NOMO-1 treated with dmso at 0.1 percent for 144 hours (cell line): ENCODE measurements around the gene IQSEC1.

Experiments
- DNase-seq: peaks from one replicate; lab custom pipeline; 2025; ENCODE audit not compliant: unreplicated experiment; lab: John Stamatoyannopoulos, UW

The IQSEC1 gene

DNA sequence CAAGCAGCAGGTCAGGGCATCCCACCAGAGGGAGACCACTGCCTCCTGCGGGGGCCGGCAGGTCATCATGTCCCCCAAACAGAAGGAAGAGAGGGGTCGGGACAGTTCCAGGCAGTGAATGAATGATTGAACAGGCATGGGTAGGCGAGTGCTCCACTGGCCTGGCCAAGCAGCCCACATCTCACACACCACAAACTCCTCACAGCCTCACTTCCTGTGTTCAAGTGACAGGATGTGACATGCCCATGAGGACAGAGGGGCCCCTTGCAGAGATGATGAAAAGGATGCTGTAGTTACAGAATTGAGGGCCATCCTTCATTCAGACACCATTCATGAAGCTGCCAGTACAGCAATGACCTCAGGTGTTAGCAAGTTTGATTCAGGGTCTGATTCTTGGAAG, 3.7 kb downstream of the IQSEC1 start:
- peak; percentile 71 for DNase-seq

DNA sequence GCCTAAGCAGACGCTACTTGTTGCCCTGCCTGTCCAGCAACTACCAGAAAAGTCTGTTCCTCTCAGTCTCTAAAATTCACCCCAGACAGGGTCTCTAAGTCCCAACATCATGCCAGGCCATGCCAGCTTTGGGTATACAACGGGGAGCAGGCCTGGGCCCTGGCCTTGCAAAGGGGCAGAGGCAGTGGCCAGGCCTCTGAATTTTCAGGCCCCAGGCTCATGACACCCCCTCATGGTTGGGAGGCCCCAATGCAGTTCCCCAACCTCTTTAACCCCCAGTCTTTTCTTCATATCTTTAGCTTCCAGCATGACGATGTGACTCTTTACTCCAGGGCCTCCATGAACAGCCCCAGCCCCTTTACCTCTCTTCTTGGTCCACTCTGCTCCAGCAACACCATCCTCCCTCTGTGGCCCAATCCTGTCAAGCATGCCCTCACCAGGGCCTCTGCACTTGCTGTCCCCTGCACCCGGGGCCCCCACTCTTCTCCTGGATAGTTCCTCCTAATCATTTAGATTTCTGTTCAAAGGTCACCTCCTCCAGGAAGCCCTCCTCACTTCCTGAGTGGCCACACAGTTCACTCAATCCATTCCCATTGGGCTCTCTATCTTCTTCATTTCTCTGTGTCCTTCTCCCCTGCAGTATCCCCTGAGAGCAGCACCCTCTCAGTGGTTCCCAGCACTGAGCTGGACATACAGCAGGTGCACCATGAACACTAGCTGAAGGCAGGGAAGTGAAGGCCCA, 4.8 kb downstream of the IQSEC1 start:
- no peak for DNase-seq

DNA sequence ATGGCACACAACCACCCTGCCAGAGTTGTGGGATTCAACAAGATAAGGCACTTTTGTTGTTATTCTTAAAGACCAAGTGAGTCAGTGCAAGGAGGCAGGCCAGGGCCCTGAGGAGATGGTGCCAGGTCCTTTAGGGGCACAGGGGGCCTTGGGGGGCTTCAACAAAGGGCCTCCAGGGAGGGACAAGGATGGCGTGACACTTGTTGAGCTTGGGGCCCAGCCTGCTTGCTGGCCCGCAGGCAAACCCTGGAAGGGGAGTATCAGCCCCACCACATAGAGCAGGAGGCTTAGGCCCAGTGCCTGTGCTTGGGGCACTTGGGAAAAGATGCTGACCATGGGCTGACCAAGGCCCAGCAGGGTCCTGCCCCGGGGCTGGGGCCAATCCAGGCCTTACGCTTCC, 5.5 kb downstream of the IQSEC1 start:
- no peak for DNase-seq

DNA sequence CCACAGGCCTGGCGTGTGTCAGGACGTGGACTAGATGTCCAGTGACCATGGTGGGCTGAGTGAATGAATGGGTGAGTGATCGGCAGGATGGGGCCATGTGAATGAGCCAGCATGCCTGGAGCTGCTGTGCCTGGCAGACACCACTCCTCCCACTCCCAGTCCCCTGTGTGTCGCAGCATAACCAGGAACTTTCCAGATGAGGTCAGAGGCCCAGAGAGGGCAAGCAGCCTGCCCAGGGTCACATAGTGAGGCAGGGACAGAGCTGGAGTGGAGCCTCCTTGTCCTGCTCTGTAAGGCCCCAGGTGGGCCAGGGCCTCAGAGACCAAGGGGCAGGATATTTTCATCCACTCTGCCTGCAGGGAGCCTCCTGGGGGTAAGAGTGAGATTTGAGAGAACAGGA, 6.4 kb downstream of the IQSEC1 start:
- no peak for DNase-seq

DNA sequence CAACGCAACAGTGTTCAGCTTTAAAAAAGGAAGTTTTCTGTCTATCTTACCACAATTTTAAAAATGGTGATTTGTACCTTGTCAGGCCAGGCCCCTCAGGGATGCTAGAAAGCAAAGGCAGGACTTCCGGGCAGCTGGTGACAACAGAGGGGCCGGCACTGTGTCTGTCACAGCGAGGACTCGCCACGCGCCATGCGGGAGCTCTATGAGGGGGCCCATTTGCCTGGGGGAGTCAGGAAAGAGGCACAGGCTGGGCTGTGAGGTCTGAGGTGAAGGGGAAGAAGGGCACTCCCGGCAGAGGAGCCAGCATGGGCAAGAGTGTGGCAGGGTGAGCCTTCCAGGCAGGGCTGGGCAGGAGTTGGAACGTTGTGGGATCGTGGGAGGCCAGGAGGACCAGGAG, 7.0 kb downstream of the IQSEC1 start:
- no peak for DNase-seq

DNA sequence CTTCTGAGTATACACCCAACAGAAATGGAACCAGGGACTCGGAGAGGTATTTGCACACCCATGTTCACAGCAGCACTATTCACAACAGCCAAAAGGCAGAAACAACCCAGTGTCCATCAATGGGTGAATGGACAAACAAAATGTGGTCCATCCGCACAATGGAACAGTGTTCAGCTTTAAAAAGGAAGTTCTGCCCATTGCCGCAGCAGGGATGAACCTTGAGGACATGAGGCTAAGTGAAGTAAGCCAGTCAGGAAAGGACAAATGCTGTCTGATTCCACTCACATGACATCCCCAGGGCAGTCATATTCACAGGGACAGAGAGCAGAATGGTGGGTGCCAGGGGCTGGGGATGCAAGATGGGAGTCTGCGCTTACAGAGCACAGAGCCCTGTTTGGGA, 7.5 kb downstream of the IQSEC1 start:
- DNase-seq: no peak

DNA sequence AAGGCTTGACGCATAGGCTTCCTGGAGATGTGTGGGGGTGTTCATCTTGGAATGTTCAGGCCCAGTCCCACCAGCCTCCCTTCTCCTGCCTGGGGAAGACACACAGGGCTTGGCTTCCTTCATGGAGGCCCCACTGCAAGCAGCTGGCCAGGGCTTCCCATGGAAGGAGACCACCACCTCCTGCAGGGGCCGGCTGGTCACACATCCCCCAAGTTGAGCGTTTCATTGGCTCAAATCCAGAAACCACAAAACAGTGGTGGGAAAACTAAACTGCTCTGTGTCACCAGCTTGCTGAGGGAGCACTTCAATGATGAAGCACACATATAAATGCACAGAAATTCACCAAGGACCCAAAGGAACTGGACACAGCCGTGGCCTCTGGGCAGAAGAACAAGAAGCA, 8.3 kb downstream of the IQSEC1 start:
- DNase-seq: no peak

DNA sequence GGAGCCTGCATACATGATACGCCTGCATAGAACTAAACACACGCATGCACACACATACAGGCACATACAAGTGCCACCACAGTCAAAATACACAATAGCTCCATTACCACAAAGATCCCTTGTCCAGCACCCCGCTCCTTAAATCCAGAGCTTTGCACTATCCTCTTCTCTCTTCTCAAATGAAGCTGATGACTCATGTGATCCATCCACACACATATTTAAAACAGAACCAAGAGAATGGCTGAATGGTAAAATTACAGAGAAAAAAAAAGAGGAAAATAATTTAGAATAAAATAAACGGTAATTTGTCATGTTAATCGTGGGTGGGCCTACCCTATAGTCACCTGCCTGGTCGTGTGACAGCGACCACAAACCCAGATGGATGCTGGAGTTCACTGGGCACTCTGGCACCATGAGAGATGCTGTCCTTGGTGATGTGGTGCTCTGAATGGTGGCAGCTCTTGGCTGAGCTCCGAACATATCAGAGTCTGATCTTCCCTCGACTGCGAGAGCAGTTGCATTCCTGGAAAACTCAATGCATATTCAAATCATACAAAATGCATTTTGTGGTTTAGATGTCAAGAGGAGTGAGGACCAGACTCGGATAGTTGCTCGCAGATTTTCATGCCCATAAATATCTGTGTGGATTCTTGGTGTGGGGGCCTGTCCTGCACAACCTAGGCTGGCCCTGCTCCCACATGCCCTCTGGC, 8.9 kb downstream of the IQSEC1 start:
- DNase-seq: no peak

DNA sequence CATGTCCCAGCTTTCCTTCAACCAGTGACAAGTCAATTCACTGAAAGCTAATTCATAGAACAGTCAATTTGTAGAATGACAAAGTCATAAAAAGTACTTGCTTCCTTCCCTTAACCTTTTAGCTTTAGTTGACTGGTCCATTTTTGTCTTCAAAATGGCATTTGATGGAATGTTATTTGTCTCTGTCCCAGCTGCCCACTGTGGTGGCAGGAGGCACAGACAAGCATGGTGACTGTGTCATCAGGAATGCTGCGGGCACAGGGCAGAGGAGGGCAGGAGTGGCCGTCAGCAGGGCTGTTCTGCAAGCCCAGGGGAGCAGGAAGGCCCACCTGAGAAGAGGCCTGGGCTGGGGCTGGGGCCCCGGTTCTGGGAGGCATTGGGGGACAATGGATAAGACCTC, 10.0 kb downstream of the IQSEC1 start:
- DNase-seq: no peak

DNA sequence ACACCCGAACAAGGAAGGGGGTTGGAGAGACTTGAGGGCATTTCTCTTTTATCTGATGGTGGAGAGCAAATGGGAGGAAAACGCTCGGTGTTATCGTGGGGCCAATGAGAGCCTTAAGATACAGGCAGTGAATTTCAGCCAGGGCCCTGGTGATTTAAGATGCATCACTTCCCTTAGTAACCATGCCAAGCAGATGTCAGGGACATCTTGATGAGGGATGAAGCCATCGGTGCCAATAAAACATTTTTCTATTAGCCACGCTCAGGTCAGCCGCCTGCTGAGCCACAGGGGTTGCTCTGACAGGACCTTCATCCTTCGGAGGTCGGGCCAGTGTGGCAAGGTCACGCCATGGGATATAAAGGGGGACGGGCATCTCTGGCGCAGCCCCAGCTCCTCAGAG, 10.6 kb downstream of the IQSEC1 start:
- no peak for DNase-seq

DNA sequence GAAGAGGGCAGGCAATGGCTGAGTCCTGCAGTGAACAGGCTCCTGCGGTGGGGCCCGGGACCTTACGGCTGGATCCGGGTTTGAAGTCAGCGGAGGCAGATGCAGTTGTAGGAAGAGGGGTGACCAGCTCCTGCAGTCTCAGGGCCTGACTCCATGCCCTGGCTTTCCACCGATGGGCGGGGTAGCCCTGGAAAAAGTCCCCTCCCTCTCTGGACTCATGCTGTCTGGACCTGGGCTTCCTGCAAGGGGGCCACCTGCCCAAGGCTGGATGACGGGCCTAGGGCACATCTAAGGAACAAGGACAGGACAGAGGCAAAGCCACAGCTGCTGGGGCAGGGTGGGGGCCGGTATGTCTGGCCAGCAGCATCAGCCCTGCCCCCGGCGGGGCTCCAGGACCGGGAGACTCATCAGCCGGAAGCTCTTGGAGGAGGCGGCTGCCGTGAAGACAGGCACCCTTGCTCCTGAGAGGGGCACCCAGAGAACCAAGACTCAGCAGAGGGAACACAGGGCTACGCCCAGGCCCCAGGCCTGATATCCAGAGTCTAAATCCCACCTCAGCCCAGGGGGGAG, 12.8 kb downstream of the IQSEC1 start:
- DNase-seq: no peak

DNA sequence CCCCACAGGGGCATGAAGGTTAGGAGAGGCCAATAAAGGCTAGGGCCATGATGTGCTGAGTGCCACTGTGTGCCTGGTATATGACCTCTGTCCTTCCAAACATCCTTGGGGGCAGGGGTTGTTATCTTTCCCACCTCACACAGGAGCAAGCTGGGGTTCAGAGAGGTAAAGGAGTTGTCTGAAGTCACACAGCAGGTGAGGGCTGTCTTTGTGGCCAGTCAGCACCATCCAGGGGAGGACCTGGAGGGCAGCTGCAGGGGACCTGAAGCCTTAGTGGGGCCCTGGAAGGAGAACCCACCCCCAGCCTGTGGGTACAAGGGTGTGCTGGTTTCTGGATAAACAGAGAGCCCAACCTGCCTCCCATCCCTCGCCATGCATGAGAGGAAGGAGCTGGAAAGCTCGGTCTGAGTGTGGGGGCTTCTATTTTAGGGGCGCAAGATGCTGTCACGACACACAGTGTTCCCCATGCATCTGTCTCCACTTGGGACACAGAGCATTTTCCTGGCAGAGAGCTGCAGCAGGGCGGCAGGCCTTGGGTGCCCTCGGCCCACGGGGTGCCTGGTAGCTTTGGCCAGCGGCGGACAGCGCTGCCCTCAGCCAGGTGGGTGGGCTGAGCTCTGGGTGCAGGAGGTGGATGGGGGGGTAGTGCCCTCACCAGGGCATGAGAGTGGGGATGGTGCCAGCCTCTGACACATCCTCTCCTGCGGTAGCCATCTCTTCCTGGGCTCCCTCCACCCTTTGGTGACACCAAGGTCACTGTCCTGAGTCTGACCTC, 14.7 kb downstream of the IQSEC1 start:
- no peak for DNase-seq

DNA sequence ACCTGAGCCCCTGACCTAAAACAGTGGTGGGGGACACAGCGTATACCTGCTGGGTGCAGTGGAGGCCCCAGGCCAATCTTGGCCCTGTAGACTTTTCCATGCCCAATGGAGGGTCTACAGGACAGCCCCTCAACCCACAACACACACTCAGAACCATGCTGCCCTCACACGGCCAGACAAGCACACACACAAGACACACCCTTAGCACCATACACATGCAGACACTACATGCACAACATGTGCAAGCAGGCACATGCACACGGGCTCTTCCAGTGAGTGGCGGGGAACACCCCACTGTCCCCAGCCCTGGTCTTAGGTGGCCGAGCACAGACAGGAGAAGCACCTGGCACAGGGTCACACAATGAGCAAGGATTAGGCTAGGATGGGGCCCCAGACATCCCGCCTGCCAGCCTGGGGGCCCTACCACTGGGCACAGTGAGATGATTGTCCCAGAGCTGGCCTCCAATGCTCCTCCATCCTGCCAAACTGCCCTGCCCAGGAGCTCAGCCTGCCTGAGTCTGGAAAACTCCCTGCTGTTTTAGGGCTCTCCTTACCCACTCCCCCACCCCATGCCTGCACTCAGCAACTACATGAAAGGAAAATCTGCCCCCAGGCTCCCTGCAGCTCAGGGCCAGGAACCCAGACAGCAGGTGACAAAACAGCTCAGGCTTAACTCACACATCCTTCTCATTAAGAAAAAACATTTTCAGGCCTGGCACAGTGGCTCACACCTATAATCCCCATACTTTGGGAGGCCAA, 15.8 kb downstream of the IQSEC1 start:
- no peak for DNase-seq

DNA sequence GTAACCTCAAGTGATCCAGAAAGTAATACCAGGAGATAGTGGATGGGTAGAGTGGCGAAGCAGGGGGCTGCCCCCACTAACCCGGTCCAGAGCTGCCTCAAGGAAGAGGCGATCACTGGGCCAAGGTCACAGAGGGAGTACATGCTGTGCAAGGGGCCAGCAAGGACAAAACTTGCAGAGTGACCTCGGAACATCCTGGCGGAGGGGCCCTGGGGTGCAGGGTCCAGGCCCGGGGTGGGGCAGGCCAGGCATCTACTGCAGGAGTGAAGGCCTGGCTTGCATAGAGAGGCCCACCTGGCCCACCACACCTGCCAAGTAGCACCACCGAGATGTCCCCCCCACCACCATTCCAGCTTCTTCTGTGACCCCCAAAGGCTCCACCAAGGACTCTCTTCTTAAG, 17.6 kb downstream of the IQSEC1 start:
- no peak for DNase-seq

DNA sequence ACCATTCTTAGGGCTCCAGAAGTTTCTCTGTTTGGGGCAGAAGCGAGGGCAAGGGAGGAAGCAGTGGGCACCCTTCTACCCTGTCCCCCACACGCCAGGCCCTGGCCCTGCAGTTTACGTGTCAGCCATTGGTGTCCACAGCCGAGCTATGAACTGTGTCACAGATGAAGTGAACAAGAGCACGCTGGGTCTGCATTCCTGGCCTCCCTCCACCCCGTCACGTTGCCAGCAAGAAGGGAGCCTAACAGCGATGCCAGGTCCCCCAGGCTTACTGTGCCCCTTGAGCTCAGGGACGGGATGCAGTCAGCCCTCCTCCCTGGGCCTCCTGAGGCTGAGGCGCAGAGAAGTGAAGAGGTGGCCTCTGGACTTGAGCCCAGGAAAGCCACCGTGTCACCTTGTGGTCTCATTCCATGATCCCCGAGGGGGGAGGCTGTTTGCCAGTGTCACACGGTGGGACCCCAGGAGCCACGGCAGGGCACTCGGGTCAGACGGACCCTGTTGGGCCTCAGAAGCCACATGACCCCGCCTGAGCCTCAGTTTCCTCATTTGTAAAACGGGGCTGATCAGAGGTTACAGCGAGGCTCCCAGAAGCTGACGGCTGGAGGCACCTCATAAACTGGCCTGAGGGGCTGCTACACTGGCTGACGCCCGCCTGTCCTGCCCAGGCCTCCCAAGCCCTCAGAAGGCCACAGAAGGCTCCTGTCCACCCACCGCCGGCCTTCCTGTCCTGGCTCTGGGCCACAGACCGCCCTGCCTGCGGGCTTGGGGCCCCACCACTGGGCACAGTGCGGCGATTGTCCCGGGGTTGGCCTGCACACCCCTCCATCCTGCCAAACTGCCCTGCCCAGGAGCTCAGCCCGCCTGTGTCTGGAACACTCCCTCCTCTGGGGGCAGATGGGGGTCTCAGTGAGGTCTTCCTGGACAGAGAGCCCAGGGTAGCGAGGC, 18.6 kb downstream of the IQSEC1 start:
- no peak for DNase-seq

DNA sequence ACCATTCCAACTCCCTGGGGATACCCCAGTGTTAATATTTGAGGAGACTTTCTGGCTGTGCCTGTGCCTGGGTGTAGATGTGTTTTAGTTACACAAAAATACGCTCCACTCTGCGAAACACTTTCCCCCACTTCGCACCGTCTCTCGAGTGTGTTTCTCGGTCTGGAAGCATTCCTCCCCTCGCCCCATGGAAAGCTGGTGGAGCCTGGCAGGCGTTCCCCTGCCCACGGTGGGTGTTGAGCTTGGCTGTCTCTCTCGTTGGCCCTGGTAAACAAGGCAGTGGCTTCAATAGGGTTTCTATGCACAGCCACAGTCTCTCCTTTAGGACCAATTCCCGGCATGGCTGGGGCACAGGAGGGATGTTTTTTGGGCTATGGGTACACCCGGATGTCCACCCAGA, 19.3 kb downstream of the IQSEC1 start:
- DNase-seq: no peak

DNA sequence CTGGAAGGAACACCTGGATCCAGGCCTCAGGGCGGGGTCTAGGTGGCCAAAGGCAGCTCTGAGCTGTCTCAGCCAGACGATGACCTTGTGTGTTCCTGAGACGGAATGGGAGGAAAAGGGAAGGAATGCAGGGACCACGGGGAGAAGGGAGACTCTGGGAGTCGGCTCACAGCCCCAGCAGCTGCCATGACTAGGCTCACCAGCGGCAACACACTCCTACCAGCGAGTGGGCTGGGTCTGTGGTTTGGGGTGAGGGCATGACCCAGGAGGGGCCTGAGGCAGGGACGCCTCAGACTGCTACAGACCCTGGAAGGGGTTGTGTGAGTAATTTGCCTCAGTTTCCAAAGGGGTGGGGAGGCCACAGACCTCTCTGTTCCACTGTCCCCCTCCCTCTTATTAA, 19.8 kb downstream of the IQSEC1 start:
- no peak for DNase-seq

DNA sequence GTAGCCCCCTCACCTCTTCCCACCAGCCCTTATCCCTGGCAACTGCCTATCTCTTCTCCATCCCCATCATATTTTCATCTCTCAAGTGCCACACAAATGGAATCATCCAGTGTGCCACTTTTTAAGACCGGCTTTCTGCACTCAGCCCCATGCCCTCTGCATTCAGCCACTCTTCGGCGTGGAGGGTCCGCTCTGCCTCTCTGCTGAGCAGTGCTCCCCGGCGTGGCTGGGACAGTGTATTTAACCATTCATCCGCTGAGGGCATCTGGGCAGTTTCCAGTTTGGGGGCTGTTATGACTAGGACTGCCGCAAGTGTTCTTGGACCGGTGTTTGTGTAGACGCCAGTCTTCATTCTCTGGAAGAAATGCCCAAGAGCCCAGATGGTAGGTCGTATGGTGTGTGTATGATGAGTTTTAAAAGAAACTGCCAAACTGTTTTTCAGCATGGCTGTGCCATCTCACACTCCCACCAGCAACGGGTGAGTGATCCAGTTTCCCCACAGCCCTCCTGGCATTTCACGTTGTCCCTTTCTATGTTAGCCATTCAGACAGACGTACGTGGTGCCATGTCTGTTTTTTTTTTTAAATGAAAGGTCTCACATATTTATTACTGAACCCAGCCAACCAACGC, 20.9 kb downstream of the IQSEC1 start:
- DNase-seq: no peak

DNA sequence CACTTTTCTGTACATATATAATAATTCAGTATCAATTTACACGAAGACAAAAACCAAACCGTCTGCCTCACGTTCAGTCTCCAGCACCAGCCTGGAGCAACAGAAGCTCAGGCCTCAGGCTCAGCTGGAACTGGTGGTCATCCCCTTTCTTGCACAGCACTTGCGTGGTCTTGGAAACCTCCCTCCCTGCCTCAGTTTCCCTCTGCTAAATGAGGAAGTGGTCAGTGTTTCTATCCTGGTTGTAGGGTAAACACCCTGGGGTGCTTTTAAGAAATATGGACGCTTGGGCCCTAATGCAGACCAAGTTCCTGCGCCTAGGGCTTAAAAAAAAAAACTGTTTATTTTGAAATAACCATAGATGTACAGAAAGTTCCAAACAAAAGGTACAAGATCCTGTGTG, 21.6 kb downstream of the IQSEC1 start:
- DNase-seq: no peak
